ENCODE results near the gene SLCO3A1.

The SLCO3A1 gene

GRCh38 chr15:91966194-91966552 lies 112.7 kb downstream of the SLCO3A1 start:
- DNase-seq (ENCODE audit: low spot score), result no peak

GRCh38 chr15:91967935-91968606 lies 114.6 kb downstream of the SLCO3A1 start:
- no peak for DNase-seq (ENCODE audit: low spot score)

- DNase-seq (ENCODE audit: low spot score), result no peak
Measured at GRCh38 chr15:91968610-91969009, 115.1 kb downstream of the SLCO3A1 start.

GRCh38 chr15:91970142-91970541 lies 116.6 kb downstream of the SLCO3A1 start:
- DNase-seq (ENCODE audit: low spot score), result no peak

- no peak for DNase-seq (ENCODE audit: low spot score)
Measured at GRCh38 chr15:91973481-91973880, 120.0 kb downstream of the SLCO3A1 start.

GRCh38 chr15:91974321-91974720 lies 120.8 kb downstream of the SLCO3A1 start:
- no peak for DNase-seq (ENCODE audit: low spot score)

GRCh38 chr15:91975241-91975978 lies 121.9 kb downstream of the SLCO3A1 start:
- no peak for DNase-seq (ENCODE audit: low spot score)

- DNase-seq (ENCODE audit: low spot score), result no peak
Measured at GRCh38 chr15:91976966-91977365, 123.5 kb downstream of the SLCO3A1 start.

GRCh38 chr15:91980502-91981267 lies 127.2 kb downstream of the SLCO3A1 start:
- no peak for DNase-seq (ENCODE audit: low spot score)

GRCh38 chr15:91981821-91982800 lies 128.6 kb downstream of the SLCO3A1 start:
- no peak for DNase-seq (ENCODE audit: low spot score)

- no peak for DNase-seq (ENCODE audit: low spot score)
Measured at GRCh38 chr15:91983729-91984340, 130.3 kb downstream of the SLCO3A1 start.

GRCh38 chr15:91985297-91985696 lies 131.8 kb downstream of the SLCO3A1 start:
- no peak for DNase-seq (ENCODE audit: low spot score)

- DNase-seq (ENCODE audit: low spot score), result no peak
Measured at GRCh38 chr15:91988071-91988470, 134.6 kb downstream of the SLCO3A1 start.

GRCh38 chr15:91988655-91989054 lies 135.1 kb downstream of the SLCO3A1 start:
- DNase-seq (ENCODE audit: low spot score), result no peak

- DNase-seq (ENCODE audit: low spot score), result no peak
Measured at GRCh38 chr15:91989821-91990220, 136.3 kb downstream of the SLCO3A1 start.

GRCh38 chr15:91992945-91993344 lies 139.4 kb downstream of the SLCO3A1 start:
- DNase-seq (ENCODE audit: low spot score), result no peak

GRCh38 chr15:91995146-91995545 lies 141.6 kb downstream of the SLCO3A1 start:
- no peak for DNase-seq (ENCODE audit: low spot score)

GRCh38 chr15:91997163-91997562 lies 143.7 kb downstream of the SLCO3A1 start:
- DNase-seq (ENCODE audit: low spot score), result no peak

GRCh38 chr15:92000709-92001108 lies 147.2 kb downstream of the SLCO3A1 start:
- no peak for DNase-seq (ENCODE audit: low spot score)

- DNase-seq (ENCODE audit: low spot score), result no peak
Measured at GRCh38 chr15:92001307-92001706, 147.8 kb downstream of the SLCO3A1 start.

GRCh38 chr15:92002666-92003065 lies 149.2 kb downstream of the SLCO3A1 start:
- no peak for DNase-seq (ENCODE audit: low spot score)
